Measurements from ENCODE around the gene PCAT7.
"Not testable (repeated sequence)": the region's sequence is repeated elsewhere in the genome, so short reads cannot be mapped to it uniquely, and the experiment has no call there.

PCAT7 gene

GRCh38 chr9:94591876-94592275 is 37.0 kb downstream of the PCAT7 start:
- H3K9ac ChIP-seq (ENCODE audit: low read length), result no peak overlapping the region
- H3K4me2 ChIP-seq (ENCODE audit: low read depth, low read length), result no peak overlapping the region
- H3K79me2 ChIP-seq (ENCODE audit: low read length), result no peaks in the 10 kb centered on the region
- H3F3A ChIP-seq (ENCODE audit: insufficient read depth, low read length), result peaks cover 3% of the 10 kb centered on the region
- H3K4me1 ChIP-seq (ENCODE audit: low read length), result 0 out of 2 replicates have a peak, but pooled peaks cover 4% of the 10 kb centered on the region
- H2AFZ ChIP-seq (ENCODE audit: low read length), result no peak overlapping the region
- no peaks in the 10 kb centered on the region for H3K9me3 ChIP-seq (replicated peaks; ENCODE audit: insufficient read depth, low read length)
- H3K9me2 ChIP-seq (replicated peaks; ENCODE audit: insufficient read depth, low read length), result no peaks in the 10 kb centered on the region
- H3K27me3 ChIP-seq (replicated peaks; ENCODE audit: insufficient read depth, low read length), result no peaks in the 10 kb centered on the region
- no peak for TF ChIP-seq CTCF (IDR thresholded peaks at IDR 0.05; ENCODE audit: low read length)
- no peak for TF ChIP-seq EZH2phosphoT487 (IDR thresholded peaks at IDR 0.05; ENCODE audit: low read length)
- no peak for TF ChIP-seq EZH2 (optimal IDR thresholded peaks at IDR 0.05; ENCODE audit: low read depth, low read length)
- H4K20me1 ChIP-seq (ENCODE audit: insufficient read depth, low read length), result no peaks in the 10 kb centered on the region
- H3K27ac ChIP-seq (ENCODE audit: low read length), result no peak overlapping the region
- no peak for DNase-seq
- H3K36me3 ChIP-seq (replicated peaks; ENCODE audit: insufficient read depth, low read length), result no peaks in the 10 kb centered on the region
- no peak overlapping the region for H3K4me3 ChIP-seq (ENCODE audit: low read length)

- not testable (repeated sequence) for H3K79me2 ChIP-seq (ENCODE audit: low read length); H3K36me3 ChIP-seq (replicated peaks; ENCODE audit: insufficient read depth, low read length); H3K27me3 ChIP-seq (replicated peaks; ENCODE audit: insufficient read depth, low read length); H3K9ac ChIP-seq (ENCODE audit: low read length); H3K27ac ChIP-seq (ENCODE audit: low read length); H3F3A ChIP-seq (ENCODE audit: insufficient read depth, low read length); H4K20me1 ChIP-seq (ENCODE audit: insufficient read depth, low read length); H3K4me1 ChIP-seq (ENCODE audit: low read length); H3K4me2 ChIP-seq (ENCODE audit: low read depth, low read length); H3K9me2 ChIP-seq (replicated peaks; ENCODE audit: insufficient read depth, low read length); H3K9me3 ChIP-seq (replicated peaks; ENCODE audit: insufficient read depth, low read length); H2AFZ ChIP-seq (ENCODE audit: low read length); H3K4me3 ChIP-seq (ENCODE audit: low read length); DNase-seq
Observed at GRCh38 chr9:94592683-94593082, 37.8 kb downstream of the PCAT7 start.

- Histone ChIP-seq H3K36me3 (replicated peaks; ENCODE audit: insufficient read depth, low read length) (no peaks in the 10 kb centered on the region), H3K9me3 (replicated peaks; ENCODE audit: insufficient read depth, low read length) (no peaks in the 10 kb centered on the region), H3K9me2 (replicated peaks; ENCODE audit: insufficient read depth, low read length) (no peaks in the 10 kb centered on the region), H3F3A (ENCODE audit: insufficient read depth, low read length) (no peaks in the 10 kb centered on the region), H3K9ac (ENCODE audit: low read length) (no peak within 1 kb of the TSS), H3K27ac (ENCODE audit: low read length) (no peak within 1 kb of the TSS), H2AFZ (ENCODE audit: low read length) (no peak within 1 kb of the TSS), H3K4me1 (ENCODE audit: low read length) (no peaks in the 10 kb centered on the region), H4K20me1 (ENCODE audit: insufficient read depth, low read length) (no peaks in the 10 kb centered on the region), H3K79me2 (ENCODE audit: low read length) (no peaks in the 10 kb centered on the region), H3K27me3 (replicated peaks; ENCODE audit: insufficient read depth, low read length) (no peaks in the 10 kb centered on the region), H3K4me2 (ENCODE audit: low read depth, low read length) (no peak within 1 kb of the TSS), H3K4me3 (ENCODE audit: low read length) (no peak within 1 kb of the TSS)
- TF ChIP-seq CTCF (IDR thresholded peaks at IDR 0.05; ENCODE audit: low read length), result no peak
- TF ChIP-seq EZH2 (optimal IDR thresholded peaks at IDR 0.05; ENCODE audit: low read depth, low read length), result no peak
- TF ChIP-seq EZH2phosphoT487 (IDR thresholded peaks at IDR 0.05; ENCODE audit: low read length), result no peak
- DNase-seq, result no peak
Observed at GRCh38 chr9:94593459-94594345, 38.8 kb downstream of the PCAT7 start, which contains the start of gene FBP2. Gene FBP2 (minus strand): TSS chr9:94593824. CDS start chr9:94593726, 98 bp downstream.

GRCh38 chr9:94599102-94599501 is 44.2 kb downstream of the PCAT7 start:
- Histone ChIP-seq H2AFZ (ENCODE audit: low read length) (no peak overlapping the region), H3K79me2 (ENCODE audit: low read length) (no peaks in the 10 kb centered on the region), H3K9me3 (replicated peaks; ENCODE audit: insufficient read depth, low read length) (no peaks in the 10 kb centered on the region), H3K27ac (ENCODE audit: low read length) (no peak overlapping the region), H3K4me1 (ENCODE audit: low read length) (peaks cover 9% of the 10 kb centered on the region), H3K36me3 (replicated peaks; ENCODE audit: insufficient read depth, low read length) (no peaks in the 10 kb centered on the region), H3K9me2 (replicated peaks; ENCODE audit: insufficient read depth, low read length) (no peaks in the 10 kb centered on the region), H3K9ac (ENCODE audit: low read length) (no peak overlapping the region), H3K4me3 (ENCODE audit: low read length) (no peak overlapping the region), H3K27me3 (replicated peaks; ENCODE audit: insufficient read depth, low read length) (no peaks in the 10 kb centered on the region), H4K20me1 (ENCODE audit: insufficient read depth, low read length) (no peaks in the 10 kb centered on the region), H3F3A (ENCODE audit: insufficient read depth, low read length) (peaks cover 8% of the 10 kb centered on the region; the same call in 1 of the 2 replicates), H3K4me2 (ENCODE audit: low read depth, low read length) (no peak overlapping the region)
- no peak for TF ChIP-seq CTCF (IDR thresholded peaks at IDR 0.05; ENCODE audit: low read length)
- no peak for TF ChIP-seq EZH2phosphoT487 (IDR thresholded peaks at IDR 0.05; ENCODE audit: low read length)
- no peak for TF ChIP-seq EZH2 (optimal IDR thresholded peaks at IDR 0.05; ENCODE audit: low read depth, low read length)
- no peak for DNase-seq

Measured in MM.1S (cell line).